HEK293 (cell line): ENCODE measurements around the gene GLIS1.

ENCODE experiments used
- CTCF ChIP-seq: fragments of 450-650 bp; formaldehyde crosslinking; IDR thresholded peaks from 2 replicates; pipeline ENCODE4 v1.5.1; 2016; ENCODE audit warnings: missing biosample characterization, missing genetic modification characterization
- MYNN ChIP-seq: fragments of 450-650 bp; formaldehyde crosslinking; IDR thresholded peaks from 2 replicates; pipeline ENCODE4 v1.5.1; 2016; ENCODE audit warnings: missing biosample characterization, missing genetic modification characterization, borderline replicate concordance
- OVOL3 ChIP-seq: fragments of 450-650 bp; formaldehyde crosslinking; IDR thresholded peaks from 2 replicates; pipeline ENCODE4 v1.5.1; 2016; ENCODE audit warnings: missing biosample characterization, missing genetic modification characterization
- TCF7L2 ChIP-seq: IDR thresholded peaks from 2 replicates; pipeline ENCODE4 v1.6.1; 2011; ENCODE audit warnings: low read depth, mild to moderate bottlenecking, inconsistent platforms, low read length, moderate library complexity, borderline replicate concordance
- ZBTB8A ChIP-seq: fragments of 450-650 bp; formaldehyde crosslinking; IDR thresholded peaks from 2 replicates; pipeline ENCODE4 v1.5.1; 2016; ENCODE audit warnings: missing biosample characterization, missing genetic modification characterization
- ZFHX2 ChIP-seq: fragments of 450-650 bp; formaldehyde crosslinking; conservative IDR thresholded peaks from 2 replicates; pipeline ENCODE4 v1.5.1; 2016; ENCODE audit warnings: missing biosample characterization, missing genetic modification characterization
- ZNF16 ChIP-seq: fragments of 450-650 bp; formaldehyde crosslinking; IDR thresholded peaks from 2 replicates; pipeline ENCODE4 v1.5.1; 2016; ENCODE audit warnings: low read depth, missing biosample characterization, missing genetic modification characterization
- ZNF18 ChIP-seq: fragments of 450-650 bp; formaldehyde crosslinking; IDR thresholded peaks from 2 replicates; pipeline ENCODE4 v1.5.1; 2016; ENCODE audit warnings: missing biosample characterization, missing genetic modification characterization
- ZNF2 ChIP-seq: fragments of 450-650 bp; formaldehyde crosslinking; IDR thresholded peaks from 2 replicates; pipeline ENCODE4 v1.5.1; 2016; ENCODE audit warnings: missing biosample characterization, missing genetic modification characterization
- ZNF274 ChIP-seq, 2 experiments: fragments of 200-500 bp in 1 of 2; fragments of 450-650 bp in 1 of 2; sonication (Bioruptor generic) in 1 of 2; formaldehyde crosslinking in 1 of 2; IDR thresholded peaks; 2 replicates each; pipeline versions ENCODE4 v1.5.1 to v1.6.1; 2014 to 2016; ENCODE audit warnings: borderline replicate concordance in 1 of 2, inconsistent platforms in 1 of 2, low read length in 1 of 2, missing biosample characterization in 1 of 2, missing genetic modification characterization in 1 of 2
- ZNF362 ChIP-seq: fragments of 450-650 bp; formaldehyde crosslinking; IDR thresholded peaks from 2 replicates; pipeline ENCODE4 v1.5.1; 2016; ENCODE audit warnings: missing biosample characterization, missing genetic modification characterization
- ZNF555 ChIP-seq: fragments of 450-650 bp; formaldehyde crosslinking; conservative IDR thresholded peaks from 2 replicates; pipeline ENCODE4 v1.5.1; 2017; ENCODE audit warnings: missing biosample characterization, mild to moderate bottlenecking, missing genetic modification characterization, inconsistent platforms
- ZNF639 ChIP-seq: fragments of 450-650 bp; formaldehyde crosslinking; IDR thresholded peaks from 2 replicates; pipeline ENCODE4 v1.5.1; 2016; ENCODE audit warnings: missing biosample characterization, missing genetic modification characterization
- ZSCAN30 ChIP-seq: fragments of 450-650 bp; IDR thresholded peaks from 2 replicates; pipeline ENCODE4 v1.5.1; 2018; ENCODE audit warnings: missing biosample characterization, mild to moderate bottlenecking, missing genetic modification characterization, moderate library complexity

- no peak for TF ChIP-seq CTCF
- TF ChIP-seq ZNF18 (tag by site-specific recombination), result no peak
- no peak for TF ChIP-seq OVOL3
- no peak for TF ChIP-seq ZSCAN30 (tag by site-specific recombination)
- no peak for TF ChIP-seq ZBTB8A (tag by site-specific recombination)
- TF ChIP-seq MYNN (tag by site-specific recombination), result no peak
- no peak for TF ChIP-seq ZNF16 (tag by site-specific recombination)
- no peak for TF ChIP-seq ZNF362 (tag by site-specific recombination)
- TF ChIP-seq ZNF639 (tag by site-specific recombination), result no peak
- TF ChIP-seq ZNF2, result no peak
- no peak for TF ChIP-seq ZNF274 (IDR thresholded peaks at IDR 0.05; ENCODE audit: low read length)
- TF ChIP-seq ZNF274 (tag by site-specific recombination; IDR thresholded peaks at IDR 0.05; ENCODE audit: borderline replicate concordance), result no peak
- no peak for TF ChIP-seq ZNF555 (tag by site-specific recombination)
- no peak for TF ChIP-seq ZFHX2 (tag by site-specific recombination)
- TF ChIP-seq TCF7L2, result no peak
Measured at GRCh38 chr1:53696051-53696450, 42.9 kb downstream of the GLIS1 start.
